DND-41 (cell line): ENCODE results near the gene NKAIN4.

Source experiments
- ATAC-seq: fragments of 200-7000 bp; cut with Tn5 transposase; 3 replicates; pipeline ENCODE4 v1.9.1; 2021; ENCODE audit warnings: low read depth; ENCODE audit not compliant: insufficient read depth
- DNase-seq: peaks from one replicate; pipeline ENCODE4 v3.0.0-alpha.2; 2020
- H2AFZ ChIP-seq: 2 replicates; pipeline ENCODE4 v1.6.0; 2012; ENCODE audit warnings: low read depth, low read length
- H3K27ac ChIP-seq: 2 replicates; pipeline ENCODE4 v1.5.1; 2012; ENCODE audit warnings: low read length, inconsistent platforms
- H3K27me3 ChIP-seq: fragments of 200-600 bp; sonication (generic); 2 replicates; pipeline ENCODE4 v1.6.0; 2012; ENCODE audit warnings: low read length, mild to moderate bottlenecking, inconsistent platforms; ENCODE audit not compliant: insufficient read depth, poor library complexity
- H3K36me3 ChIP-seq: 2 replicates; pipeline ENCODE4 v1.5.1; 2012; ENCODE audit warnings: low read length, inconsistent platforms; ENCODE audit not compliant: insufficient read depth
- H3K4me1 ChIP-seq: 2 replicates; pipeline ENCODE4 v1.5.1; 2012; ENCODE audit warnings: mild to moderate bottlenecking, low read length; ENCODE audit not compliant: insufficient read depth
- H3K4me2 ChIP-seq: 2 replicates; pipeline ENCODE4 v1.6.0; 2012; ENCODE audit warnings: mild to moderate bottlenecking, moderate library complexity, low read length, inconsistent platforms; ENCODE audit not compliant: insufficient read depth
- H3K4me3 ChIP-seq, 2 experiments: fragments of 200-600 bp in 1 of 2; shearing (Covaris generic) in 1 of 2; 2 replicates each; pipeline ENCODE4 v1.5.1; 2012 to 2016; ENCODE audit warnings: inconsistent platforms in 2 of 2, low read length in 2 of 2, mild to moderate bottlenecking in 2 of 2, low read depth in 1 of 2, moderate library complexity in 1 of 2
- H3K79me2 ChIP-seq: 2 replicates; pipeline ENCODE4 v1.6.0; 2012; ENCODE audit warnings: low read length, inconsistent platforms; ENCODE audit not compliant: insufficient read depth
- H3K9ac ChIP-seq: 2 replicates; pipeline ENCODE4 v1.6.0; 2012; ENCODE audit warnings: low read depth, mild to moderate bottlenecking, inconsistent platforms, low read length, moderate library complexity
- H3K9me3 ChIP-seq: 2 replicates; pipeline ENCODE4 v1.5.1; 2012; ENCODE audit warnings: low read length, moderate library complexity, mild to moderate bottlenecking, inconsistent platforms; ENCODE audit not compliant: insufficient read depth, severe bottlenecking
- H4K20me1 ChIP-seq: 2 replicates; pipeline ENCODE4 v1.6.0; 2012; ENCODE audit warnings: low read length; ENCODE audit not compliant: insufficient read depth
- CTCF ChIP-seq: IDR thresholded peaks from 2 replicates; pipeline ENCODE4 v1.5.1; 2012; ENCODE audit warnings: borderline replicate concordance, low read length, moderate library complexity, mild to moderate bottlenecking; ENCODE audit not compliant: poor library complexity, severe bottlenecking; ENCODE audit errors: extremely low read depth
- EZH2 ChIP-seq: IDR thresholded peaks from 3 replicates; pipeline ENCODE4 v1.6.1; 2012; ENCODE audit warnings: borderline replicate concordance, low read depth, mild to moderate bottlenecking, moderate library complexity, low read length, inconsistent platforms; ENCODE audit not compliant: severe bottlenecking

NKAIN4 gene

GRCh38 chr20:63284544-63284949 lies 30.3 kb upstream of the NKAIN4 start:
- Histone ChIP-seq H3K79me2 (peaks cover 15% of the 10 kb centered on the region), H3K9me3 (no peaks in the 10 kb centered on the region), H3K4me2 (peak overlapping the region; percentile 68), H3K27ac (peak overlapping the region; percentile 93), H3K4me1 (peaks cover 32% of the 10 kb centered on the region), H3K9ac (peak overlapping the region; percentile 75), H3K36me3 (peaks cover 89% of the 10 kb centered on the region), H2AFZ (peak overlapping the region; percentile 57), H3K27me3 (no peaks in the 10 kb centered on the region), H4K20me1 (peaks cover 22% of the 10 kb centered on the region), H3K4me3 (peak overlapping the region; percentile 14 to 59; a peak in 3 of 4 replicates)
- DNase-seq (peak; percentile 72), ATAC-seq (peak; percentile 57)
- TF ChIP-seq EZH2 (no peak), CTCF (peak; percentile 22)

GRCh38 chr20:63284083-63284440 lies 29.8 kb upstream of the NKAIN4 start:
- Histone ChIP-seq H3K36me3 (peaks cover 90% of the 10 kb centered on the region), H4K20me1 (peaks cover 20% of the 10 kb centered on the region), H3K4me3 (peak overlapping the region; percentile 14 to 59; a peak in 3 of 4 replicates), H3K27ac (peak overlapping the region; percentile 93), H3K9me3 (no peaks in the 10 kb centered on the region), H3K9ac (peak overlapping the region; percentile 75), H2AFZ (peak overlapping the region; percentile 57), H3K4me1 (peaks cover 32% of the 10 kb centered on the region), H3K4me2 (peak overlapping the region; percentile 68), H3K27me3 (no peaks in the 10 kb centered on the region), H3K79me2 (peaks cover 15% of the 10 kb centered on the region)
- peak; percentile 92 for DNase-seq
- TF ChIP-seq EZH2 (no peak), CTCF (no peak)
- peak; percentile 90 for ATAC-seq

- H2AFZ ChIP-seq: 0 out of 2 replicates have a peak overlapping the region, but pooled peaks have one; percentile 6
- H3K27me3 ChIP-seq: no peaks in the 10 kb centered on the region
- DNase-seq (no peak), ATAC-seq (peak; percentile 56)
- H3K4me2 ChIP-seq: peak overlapping the region; percentile 68
- H3K9me3 ChIP-seq: no peaks in the 10 kb centered on the region
- peak overlapping the region in 1 of 2 experiments; percentile 59; a peak in 2 of 4 replicates for H3K4me3 ChIP-seq
- peak overlapping the region; percentile 75 for H3K9ac ChIP-seq
- H3K36me3 ChIP-seq: peaks cover 90% of the 10 kb centered on the region
- peaks cover 15% of the 10 kb centered on the region for H3K79me2 ChIP-seq
- peaks cover 16% of the 10 kb centered on the region for H4K20me1 ChIP-seq
- peak overlapping the region; percentile 93 for H3K27ac ChIP-seq
- no peak for TF ChIP-seq EZH2
- no peak for TF ChIP-seq CTCF
- H3K4me1 ChIP-seq: peaks cover 32% of the 10 kb centered on the region
These were observed 29.3 kb upstream of the NKAIN4 start for GRCh38 chr20:63283397-63284082.

GRCh38 chr20:63282946-63283345 lies 28.7 kb upstream of the NKAIN4 start:
- no peak for TF ChIP-seq CTCF
- TF ChIP-seq EZH2: no peak
- Histone ChIP-seq H3K9me3 (no peaks in the 10 kb centered on the region), H4K20me1 (peaks cover 15% of the 10 kb centered on the region; the same call in 1 of the 2 replicates), H3K79me2 (peaks cover 15% of the 10 kb centered on the region), H3K4me1 (peaks cover 32% of the 10 kb centered on the region), H3K27ac (peak overlapping the region; percentile 93), H2AFZ (no peak overlapping the region), H3K9ac (0 out of 2 replicates have a peak overlapping the region, but pooled peaks have one; percentile 75), H3K36me3 (peaks cover 90% of the 10 kb centered on the region), H3K4me2 (no peak overlapping the region), H3K4me3 (no peak overlapping the region), H3K27me3 (no peaks in the 10 kb centered on the region)
- no peak for ATAC-seq
- no peak for DNase-seq
